Measurements from ENCODE around the gene WNT1.

DNA sequence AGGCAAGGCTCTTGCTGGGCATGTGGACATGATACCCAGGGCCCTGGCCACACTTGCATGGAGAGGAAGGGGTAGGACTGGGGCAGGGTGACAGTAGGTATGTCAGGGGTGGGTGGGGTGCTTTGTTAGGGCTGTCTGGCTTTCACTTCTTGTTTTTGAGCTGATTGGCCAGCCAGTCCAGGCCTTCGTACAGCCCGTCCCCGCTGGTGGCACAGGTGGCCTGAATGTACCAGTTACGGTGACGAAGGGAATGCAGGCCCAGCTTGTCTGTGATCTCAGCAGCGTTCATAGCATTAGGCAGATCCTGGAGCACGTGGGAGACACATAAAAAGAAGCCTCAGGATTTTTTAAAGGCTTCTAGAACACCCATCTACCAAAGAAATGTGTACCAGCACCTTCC lies 39.3 kb upstream of the WNT1 start:
- TF ChIP-seq, protein P1, sequence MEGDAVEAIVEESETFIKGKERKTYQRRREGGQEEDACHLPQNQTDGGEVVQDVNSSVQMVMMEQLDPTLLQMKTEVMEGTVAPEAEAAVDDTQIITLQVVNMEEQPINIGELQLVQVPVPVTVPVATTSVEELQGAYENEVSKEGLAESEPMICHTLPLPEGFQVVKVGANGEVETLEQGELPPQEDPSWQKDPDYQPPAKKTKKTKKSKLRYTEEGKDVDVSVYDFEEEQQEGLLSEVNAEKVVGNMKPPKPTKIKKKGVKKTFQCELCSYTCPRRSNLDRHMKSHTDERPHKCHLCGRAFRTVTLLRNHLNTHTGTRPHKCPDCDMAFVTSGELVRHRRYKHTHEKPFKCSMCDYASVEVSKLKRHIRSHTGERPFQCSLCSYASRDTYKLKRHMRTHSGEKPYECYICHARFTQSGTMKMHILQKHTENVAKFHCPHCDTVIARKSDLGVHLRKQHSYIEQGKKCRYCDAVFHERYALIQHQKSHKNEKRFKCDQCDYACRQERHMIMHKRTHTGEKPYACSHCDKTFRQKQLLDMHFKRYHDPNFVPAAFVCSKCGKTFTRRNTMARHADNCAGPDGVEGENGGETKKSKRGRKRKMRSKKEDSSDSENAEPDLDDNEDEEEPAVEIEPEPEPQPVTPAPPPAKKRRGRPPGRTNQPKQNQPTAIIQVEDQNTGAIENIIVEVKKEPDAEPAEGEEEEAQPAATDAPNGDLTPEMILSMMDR (IDR thresholded peaks at IDR 0.05), result no peak
- no peak for TF ChIP-seq EP300 (IDR thresholded peaks at IDR 0.05)
- no peak for TF ChIP-seq POLR2A (IDR thresholded peaks at IDR 0.05)

All from ovary (tissue), 3 donors.